ENCODE data around the gene PRDM16.
"Not testable (repeated sequence)": the region's sequence is repeated elsewhere in the genome, so short reads cannot be mapped to it uniquely, and the experiment has no call there.

PRDM16 gene

DNA sequence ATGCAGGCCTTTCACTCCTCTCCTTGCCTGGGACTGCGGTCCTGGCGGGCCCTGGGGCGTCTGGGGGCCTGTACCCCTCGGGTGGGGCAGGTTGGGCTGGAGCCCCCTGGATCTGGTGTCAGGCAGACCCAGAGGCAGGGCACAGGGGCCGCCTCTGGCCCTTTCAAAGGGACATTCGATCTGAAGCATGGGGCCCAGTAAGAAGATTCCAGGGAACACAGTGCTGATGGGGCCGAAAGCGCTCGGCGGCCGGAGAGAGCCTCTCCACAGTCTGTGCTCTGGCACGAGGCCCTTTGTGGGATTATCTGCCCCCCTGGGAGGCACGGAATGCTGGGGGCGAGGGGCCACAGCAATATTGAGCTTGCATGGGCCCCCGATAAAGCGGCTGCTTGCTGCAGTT, 15.2 kb downstream of the PRDM16 start:
- ATAC-seq = no peak

DNA sequence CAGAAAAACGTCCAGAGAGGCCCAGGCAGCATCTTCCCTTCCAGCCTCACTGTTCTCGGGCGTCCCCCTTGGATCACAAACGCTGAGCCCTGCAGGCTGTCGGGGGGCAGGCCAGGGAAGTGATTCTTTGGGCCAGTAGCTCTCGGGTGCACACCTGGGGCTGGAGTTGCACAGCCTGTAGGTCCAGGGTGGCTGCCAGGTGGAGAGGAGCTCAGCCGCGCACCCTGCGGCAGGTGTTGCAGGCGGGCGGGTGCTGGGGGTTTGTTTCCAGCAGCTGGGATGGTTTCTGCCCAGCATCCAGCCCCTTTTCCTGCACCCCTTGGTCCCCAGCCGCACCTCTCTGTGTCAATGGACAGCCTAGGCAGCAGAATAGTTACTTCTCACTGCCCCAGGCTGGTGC, 15.7 kb downstream of the PRDM16 start:
- no peak for ATAC-seq

DNA sequence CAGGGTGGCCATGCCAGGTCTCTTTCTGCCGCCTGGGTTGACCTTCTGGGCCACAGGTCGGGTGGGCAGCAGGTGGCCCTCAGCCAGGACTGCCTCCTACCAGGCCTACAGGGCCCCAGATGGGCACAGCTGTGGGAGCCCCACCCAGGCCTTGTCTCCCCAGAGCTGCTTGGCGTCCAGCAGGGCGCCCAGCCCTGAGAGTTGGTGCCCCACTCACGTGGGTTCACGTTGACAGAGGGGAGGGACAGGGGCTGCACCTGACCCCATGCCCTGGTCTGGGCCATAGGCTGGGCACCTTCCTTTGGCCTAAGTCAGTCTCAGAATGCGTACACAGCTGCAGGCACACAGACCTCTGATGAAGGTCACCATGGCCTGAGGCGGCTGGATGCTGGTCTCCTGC, 16.7 kb downstream of the PRDM16 start:
- ATAC-seq = no peak

DNA sequence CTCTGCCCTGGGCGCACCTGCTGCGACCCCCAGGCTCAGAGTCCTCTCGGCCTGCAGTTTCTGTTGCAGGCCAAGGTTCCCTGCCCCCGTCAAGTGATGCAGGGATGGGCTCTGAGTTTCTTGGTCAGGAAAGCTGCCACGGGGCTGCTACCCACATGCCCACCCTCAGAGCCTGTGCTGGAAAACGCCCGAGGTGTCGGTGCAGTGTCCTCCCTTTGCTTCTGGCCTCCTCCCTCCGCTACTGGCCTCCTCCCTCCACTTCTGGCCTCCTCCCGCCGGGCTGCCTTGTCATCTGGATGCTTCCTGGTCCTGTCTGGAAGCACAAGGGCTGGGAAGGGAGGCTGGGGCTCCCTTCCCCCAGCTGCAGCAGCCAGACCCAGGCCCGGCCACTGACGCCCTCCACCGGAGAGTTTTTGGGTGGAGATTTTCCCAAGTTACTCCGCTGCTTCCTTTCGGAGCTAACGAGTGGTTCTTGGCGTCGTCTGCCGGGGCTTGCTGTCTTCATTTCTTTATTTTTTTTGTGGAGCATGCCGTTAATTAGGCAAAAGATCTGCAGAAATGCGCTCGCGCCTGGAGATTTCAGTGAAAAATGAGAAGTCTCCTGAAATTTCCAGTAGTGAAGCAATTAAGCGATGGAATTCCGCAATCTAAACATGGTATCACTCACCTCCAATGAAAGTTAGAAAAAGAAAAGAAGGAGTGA, 17.4 kb downstream of the PRDM16 start:
- ATAC-seq = no peak

DNA sequence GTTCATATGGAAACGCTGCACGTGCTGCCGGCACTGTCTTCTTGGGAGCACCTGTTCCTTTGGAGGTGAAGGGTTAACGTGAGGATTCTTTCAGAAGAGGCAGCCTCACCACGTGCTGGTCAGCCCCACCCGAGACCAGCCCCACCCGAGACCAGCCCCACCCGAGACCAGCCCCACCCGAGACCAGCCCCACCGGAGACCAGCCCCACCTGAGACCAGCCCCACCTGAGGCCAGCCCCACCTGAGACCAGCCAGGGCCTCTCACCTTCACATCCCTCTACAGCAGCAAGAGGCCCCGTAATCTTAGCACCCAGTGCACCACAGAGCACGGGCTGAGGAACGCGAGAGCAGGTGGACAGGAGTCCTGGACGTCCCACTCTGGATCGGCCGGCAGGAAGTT, 18.0 kb downstream of the PRDM16 start:
- ATAC-seq = no peak

DNA sequence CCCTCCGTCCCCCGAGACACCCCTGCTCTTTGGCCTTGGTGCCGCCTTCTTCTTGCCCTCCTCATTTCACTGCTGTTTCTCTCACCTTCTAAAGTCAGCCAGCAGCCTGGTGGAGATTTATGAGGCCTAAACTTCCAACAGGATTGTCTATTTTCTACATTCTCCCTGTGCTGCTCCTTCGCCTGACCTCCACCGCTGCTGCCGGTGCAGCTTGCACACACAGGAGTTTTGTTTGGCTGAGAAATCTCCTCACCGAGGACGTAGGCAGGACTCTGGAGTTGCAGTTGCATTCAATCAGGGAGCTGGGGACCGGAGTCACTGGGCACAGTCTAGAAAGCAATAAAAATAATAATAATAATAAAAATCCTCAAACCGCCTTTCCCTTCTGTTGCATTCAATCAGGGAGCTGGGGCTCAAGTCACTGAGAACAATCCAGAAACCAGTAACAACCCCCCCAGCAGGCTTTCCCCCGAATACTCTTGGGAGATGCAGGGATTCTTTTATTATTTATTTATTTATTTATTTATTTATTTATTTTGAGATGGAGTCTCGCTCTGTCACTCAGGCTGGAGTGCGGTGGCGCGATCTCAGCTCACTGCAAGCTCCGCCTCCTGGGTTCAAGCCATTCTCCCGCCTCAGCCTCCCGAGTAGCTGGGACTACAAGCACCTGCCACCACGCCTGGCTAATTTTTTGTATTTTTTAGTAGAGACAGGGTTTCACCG, 19.1 kb downstream of the PRDM16 start:
- ATAC-seq = not testable (repeated sequence)

DNA sequence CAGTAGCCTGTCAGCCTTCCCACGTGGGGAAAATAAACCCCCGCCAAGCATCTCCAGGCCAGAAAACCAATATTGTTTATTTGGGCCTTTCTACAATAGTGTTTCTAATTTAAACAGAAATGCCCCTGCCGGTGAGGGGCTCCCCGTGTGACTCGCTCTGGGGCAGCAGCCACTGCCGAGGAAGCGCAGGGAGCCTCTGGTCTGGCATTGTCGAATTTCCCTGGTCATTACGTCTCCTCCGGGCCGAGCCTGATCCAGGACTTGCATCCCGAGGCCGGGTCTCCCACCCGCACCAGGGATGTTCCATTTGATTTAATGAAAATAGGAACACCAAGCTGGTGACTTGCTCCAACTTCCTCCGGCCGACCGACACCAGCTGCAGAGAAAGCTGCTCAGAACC, 20.5 kb downstream of the PRDM16 start:
- no peak for ATAC-seq

DNA sequence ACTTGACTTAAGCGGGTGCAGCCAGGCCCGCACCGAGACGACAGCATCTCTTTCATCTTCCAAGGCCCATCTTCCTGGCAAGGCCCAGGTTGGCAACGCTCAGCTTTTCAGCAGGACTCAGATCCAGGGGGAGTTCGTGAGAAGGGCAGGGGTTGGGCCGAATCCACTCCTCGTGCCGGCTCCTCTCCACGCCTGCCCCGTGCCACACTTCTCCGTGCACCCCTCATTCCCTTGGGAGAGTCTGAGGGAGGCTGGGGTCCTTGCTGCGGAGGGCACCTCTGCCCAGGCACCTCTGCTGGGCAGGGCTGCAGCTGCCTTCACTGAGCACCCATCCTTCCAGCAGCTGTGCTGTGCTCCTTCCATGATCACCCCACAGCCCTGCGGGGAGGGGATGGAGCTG, 22.3 kb downstream of the PRDM16 start:
- ATAC-seq = no peak

DNA sequence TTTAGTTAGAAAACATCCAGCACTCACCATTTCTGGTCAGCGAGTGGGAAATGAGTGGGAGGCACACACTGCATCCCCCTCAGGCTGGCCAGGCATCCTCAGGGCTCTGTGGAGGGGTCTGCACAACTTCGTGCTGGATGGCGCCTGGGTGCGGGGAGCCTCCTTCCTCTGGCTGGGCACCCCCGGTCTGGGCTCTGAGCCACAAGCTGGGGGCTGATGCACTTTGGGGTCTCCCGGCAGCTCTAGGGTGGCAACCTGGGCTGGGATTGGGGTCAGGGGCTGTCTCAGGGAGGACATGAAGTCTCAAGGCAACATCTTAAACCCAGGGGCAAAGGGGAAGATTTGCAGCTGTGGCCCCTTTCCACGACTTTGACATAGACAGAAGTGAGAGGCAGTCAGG, 23.5 kb downstream of the PRDM16 start:
- ATAC-seq = no peak

DNA sequence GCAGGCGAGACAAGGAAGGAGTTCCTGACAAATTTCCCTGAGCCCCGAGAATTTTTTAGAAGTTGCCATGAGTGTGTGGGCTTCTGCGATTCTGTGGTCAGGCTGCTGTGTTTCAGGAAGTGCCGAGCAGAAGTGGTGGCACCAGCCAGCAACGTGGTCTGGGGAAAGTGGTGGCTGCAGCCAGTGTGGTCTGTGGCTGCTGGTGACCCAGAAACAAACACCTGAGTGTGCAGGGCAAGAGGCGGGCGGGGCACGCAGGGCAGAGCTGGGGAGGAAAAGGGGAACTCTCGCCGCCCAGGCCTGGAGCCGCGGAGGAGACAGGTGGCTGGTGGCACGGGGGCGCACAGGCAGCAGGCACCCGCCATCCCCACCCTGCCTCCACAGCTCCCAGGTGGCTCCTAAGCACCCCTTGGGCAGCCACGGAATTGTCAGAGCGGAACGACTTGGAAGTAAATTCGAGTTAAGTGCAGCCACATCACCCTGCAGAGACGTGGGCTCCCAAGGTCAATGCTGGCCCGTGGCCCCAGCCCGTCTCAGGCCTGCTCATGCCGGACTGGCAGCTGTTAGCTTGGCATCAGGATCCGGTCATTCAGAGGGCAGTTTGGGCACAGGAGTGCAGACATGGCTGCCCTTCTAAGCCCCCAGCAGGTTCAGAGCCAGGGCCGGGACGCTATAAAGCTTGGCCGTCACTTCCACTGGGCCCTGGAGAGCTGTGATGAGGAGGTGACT, 25.1 kb downstream of the PRDM16 start:
- no peak for ATAC-seq

DNA sequence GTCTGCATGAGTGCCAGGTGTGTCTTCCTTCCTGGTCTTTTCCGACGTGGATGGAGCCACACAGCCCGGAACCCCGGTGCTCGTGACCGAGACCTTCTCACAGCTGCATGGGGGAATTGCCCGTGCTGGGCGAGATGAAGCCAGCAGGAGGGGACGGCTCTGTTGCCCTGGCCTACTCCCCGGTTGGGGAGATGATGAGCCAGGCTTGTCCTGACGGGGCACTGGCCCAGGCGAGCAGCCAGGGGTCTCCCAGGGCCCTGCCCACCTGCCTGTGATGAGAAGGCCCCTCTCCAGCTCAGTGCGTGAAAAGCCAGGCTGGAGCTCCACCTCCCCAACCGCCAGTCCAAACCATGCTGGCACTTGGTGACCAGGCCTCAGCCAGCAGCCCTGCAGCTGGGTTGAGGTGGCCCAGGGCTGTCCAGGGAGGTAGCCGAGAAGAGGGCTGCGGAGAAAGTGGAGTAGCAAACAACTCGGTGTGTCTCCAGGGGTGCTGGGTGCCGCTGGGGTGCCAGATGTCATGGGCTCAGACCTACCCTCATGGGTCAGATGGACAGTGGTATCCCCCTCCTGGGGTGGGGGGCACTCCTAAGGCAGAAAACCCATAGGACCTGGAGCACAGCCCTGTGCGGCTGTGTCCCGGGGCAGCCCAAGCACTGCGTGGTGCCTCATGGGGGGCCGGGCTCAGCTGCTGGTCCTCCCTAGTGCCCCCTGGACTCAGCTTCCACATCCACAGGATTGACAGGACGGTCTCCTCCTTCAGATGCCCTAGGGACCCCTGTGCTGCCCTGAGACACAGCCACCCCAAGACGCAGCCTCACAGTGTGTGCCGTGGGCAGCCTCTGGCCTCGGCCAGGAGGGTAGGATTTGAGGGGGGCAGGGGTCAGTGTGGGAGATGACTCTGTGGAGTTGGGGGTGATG, 26.1 kb downstream of the PRDM16 start:
- ATAC-seq = no peak

DNA sequence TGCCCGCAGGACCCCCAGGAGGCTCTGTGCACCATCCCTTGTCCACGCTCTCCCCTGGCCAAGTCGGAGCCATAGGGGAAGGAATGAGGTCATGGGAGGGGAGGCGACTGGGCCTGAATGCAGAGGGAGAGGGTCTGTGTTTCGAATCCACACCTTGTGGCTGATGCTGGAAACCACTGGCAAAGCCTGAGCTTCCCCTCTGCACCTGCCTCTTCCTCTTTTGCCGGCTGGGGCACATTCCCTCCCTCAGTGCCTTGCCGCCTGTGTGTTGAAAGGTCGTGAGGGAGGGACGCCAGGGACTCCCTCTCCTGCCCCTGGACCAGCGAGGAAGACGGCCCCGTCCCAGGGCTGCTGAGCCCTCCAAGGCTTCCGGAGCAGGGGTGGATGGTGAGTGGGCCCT, 27.3 kb downstream of the PRDM16 start:
- no peak for ATAC-seq

DNA sequence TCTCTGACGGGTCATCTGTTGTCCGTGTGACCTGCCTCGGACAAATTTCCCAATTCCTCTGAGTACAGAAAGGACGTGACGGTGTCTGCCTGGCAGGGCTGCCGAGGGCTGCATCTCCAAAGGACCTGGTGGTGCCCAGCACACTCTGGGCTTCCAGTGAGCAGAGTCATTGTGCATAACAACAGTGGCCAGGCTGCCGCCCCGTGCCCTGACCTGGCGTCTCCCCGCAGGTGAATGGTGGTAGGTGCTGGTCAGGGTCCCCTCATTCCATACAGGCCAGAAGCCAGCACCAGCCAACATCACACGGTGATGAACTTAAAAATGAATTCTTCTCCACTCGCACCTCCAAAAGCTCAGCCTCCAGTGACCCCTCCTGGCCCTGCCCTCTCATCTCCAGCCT, 28.2 kb downstream of the PRDM16 start:
- no peak for ATAC-seq

DNA sequence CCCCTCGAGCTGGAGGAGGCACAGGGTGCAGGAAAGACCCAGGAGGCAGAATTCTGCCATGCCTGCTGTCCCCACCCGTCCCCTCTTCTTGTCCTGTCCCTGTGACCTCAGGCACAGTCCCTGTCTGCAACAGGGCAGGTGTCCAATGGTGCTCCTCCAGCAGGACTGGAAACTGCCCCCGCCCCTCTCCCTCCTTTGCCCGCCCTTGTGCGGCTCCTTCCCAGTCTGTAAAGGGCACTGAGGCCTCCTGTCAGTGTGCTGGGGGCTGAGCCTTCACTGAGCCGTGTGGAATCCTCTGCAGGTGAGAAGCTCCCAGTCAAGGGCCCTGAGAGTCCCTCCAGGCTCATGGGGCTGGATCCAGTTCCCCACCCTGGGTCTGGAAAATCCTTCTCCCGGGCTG, 28.9 kb downstream of the PRDM16 start:
- no peak for ATAC-seq

DNA sequence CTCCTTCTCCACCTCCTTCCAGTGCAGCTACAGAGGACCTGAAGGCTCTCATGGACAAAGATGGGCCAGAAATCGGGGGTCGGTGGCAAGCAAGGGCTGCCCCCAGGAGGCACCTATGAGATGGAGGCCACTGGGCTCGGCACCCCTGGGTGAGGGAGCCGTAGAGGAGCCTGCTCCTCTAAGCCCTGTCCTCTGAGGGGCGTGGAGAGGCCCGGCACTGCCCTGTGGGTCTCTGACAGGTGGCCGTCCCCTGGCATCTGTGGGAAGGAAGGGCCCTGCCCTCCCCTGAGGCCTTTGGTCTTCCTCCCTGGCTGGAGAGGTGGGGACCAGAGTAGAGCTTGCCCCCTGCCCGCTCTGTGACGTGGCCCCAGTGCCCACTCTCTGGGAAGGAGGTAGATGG, 30.9 kb downstream of the PRDM16 start:
- ATAC-seq = no peak

DNA sequence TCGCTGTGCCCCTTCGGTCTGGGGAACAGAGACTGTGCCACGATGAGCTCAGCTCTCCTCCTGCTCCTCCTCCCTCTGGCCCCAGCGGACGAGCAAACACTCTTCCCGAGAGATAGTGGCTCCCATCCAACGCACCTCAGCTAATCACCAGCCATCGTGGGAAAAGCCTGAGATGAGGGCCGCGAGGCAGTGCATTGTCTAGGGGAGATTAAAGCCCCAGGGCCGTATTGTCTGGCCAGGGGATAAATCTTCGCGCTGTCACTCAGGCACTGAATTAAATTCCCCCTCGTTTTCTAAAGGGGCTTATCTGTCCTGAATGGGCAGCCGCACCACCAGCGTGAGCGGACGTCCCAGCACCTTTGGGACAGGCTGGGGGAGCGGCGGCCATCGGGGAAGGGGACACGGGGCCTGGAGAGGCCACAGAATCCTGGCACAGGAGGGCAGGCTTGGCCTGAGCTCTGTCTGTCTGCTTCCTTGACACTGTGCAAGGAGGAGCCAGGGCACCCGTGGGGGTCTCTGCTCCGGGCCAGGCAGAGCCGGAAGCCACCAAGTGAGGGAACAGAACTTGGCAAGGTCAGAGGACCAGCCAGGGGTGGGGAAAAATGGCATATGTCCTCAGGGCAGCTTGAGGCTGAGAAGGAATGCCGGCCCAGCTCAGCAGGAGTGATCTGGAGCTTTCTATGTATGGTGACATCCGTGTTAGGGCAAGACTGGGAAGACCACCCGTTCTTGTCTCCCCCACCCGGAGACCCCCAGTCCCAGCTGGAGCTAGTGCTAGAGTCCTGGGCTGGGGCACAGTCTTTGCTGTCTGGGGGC, 32.3 kb downstream of the PRDM16 start:
- ATAC-seq = no peak

DNA sequence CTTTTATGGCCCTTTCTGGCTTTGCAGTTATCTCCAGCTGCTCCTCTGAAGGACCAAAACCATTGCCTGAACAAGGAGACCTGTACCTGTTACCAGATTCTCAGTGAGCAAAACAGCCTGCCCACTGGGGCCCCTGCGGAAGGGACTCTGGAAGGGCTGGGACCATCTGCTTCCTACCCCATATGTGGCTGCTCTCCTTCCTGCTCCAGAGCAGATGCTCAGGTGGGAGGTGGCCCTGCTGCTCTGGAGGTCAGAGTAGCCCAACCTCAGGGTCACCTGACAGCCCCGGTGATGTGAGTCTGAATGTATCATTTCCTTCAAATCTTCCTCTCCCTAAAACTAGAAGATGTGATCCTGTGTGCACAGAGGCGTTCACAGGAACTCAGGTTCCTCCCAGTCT, 33.6 kb downstream of the PRDM16 start:
- no peak for ATAC-seq

DNA sequence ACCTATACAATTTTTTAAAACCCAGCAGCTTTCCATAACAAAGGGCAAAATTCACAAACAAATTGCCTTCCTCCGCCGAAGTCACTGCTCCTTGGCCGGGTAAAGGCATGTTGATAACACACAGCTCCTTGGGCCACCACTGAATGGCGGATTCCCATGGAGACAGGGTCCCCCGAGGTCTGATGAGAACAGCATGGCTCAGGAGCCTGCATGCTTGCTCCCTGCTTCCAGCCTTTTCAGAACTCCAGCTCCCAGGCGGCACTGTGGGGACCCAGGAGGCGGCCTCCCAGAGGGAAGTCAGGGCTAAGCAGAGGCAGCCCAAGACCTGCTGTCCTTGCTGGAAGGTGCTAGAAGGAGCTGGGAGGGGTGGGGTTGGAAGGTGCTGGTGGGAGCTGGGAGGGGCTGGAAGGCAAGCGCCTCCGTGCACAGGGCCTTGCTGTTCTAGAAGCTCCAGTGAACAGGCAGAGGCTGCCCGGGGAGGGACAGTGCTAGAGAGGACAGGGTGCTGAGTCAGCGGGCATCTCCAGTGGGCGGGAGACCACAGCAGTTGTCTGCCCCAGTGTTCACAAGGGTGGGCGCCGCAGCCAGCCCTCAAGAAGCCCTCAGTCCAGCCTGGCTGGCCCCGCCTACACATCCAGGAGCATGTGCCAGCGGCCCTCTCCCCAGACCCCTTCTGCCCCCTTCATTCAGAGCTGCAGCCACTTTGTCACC, 35.1 kb downstream of the PRDM16 start:
- no peak for ATAC-seq

DNA sequence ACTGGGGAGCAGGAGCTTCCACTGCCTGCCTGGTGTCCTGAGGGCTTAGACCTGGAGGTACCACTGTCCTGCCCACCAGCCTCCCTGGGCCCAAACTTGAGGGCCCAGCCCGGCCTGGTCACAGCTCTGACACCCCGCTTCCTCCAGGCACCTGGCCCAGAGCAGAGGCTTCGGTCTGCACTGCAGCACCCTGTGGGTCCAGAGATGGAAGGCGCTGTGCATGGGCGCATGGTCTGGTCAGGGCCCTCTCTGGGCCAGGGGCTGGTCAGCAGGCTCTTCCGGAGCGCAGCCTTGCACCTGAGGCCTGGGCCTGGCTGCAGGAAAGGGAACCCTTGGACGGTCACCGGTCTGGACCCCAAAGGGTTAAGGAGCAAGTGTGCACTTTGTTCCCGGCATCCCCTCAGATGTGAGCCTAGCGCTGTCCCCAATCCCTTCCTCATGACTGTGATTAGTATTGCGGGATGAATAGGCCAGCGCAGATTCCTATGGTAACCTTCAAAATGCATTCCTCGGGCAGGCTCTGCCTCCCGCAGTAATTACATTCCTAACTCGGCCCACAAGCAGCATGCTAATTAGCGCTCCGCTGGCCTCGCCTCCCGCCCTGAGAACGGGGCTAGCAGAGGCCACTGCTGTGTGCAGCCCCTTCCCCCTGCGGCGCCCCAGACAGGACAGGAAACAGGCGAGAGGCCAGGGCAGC, 36.3 kb downstream of the PRDM16 start:
- no peak for ATAC-seq

DNA sequence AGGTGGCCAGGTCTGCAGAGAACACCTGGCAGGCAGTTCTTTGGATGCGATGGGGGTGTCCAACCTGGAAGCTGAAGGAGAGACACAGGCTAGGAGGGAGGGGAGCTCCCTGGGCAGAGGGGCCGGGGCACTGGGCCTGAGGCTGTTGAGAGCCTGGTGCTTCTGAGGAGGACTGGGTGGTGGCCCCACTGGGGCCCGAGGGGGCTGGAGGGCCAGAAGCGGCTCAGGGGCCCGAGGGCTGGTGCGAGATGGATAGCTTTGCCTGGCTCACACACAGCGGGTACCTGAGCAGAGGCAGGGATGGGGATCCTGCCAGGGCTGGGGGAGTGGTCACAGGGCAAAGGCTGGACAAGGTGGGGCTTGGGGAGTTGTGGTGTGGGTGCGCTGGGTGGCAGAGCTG, 37.2 kb downstream of the PRDM16 start:
- no peak for ATAC-seq

DNA sequence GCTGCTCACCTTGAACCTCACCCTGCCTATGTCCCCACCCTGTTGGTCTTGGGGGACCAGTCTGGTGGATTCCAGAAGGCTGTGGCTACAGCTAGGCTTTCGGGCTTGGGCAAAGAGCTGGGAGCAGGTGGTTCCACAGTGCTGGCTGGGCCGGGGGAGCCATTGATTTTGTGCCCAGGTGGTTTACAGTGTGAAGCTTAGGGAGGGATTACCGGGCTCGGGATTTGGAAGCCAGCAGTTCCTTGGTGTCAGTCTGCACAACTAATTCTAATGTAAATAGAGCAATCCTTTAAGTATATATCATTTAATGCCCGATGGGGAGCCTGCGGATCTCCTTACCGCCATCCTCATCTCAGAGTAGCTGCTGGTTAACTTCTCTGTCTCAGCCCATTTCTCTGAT, 38.2 kb downstream of the PRDM16 start:
- ATAC-seq = no peak

Data from activated CD4-positive, CD25-positive, alpha-beta regulatory T cell treated with anti-CD3 and anti-CD28 coated beads, Interleukin-2, amount 50 U/mL, for 24 hours (primary cell).